Nasal cavity respiratory epithelium epithelial cell of viscerocranial mucosa (primary cell): ENCODE measurements around the gene GAS5. TPM values are rescaled to one million over a fixed set of nuclear protein-coding genes. Genes with fewer than 3 reads are reported as not detected.

Experiments used
- total RNA-seq: library from RNA; depleted of rRNA; stranded (reverse); fragments of >200 nt; gene quantifications from 2 replicates; pipeline ENCODE4 v1.2.3, GENCODE V29; 2014

Gene GAS5
- 576 and 1,864 TPM in 2 replicates for total RNA-seq

DNA sequence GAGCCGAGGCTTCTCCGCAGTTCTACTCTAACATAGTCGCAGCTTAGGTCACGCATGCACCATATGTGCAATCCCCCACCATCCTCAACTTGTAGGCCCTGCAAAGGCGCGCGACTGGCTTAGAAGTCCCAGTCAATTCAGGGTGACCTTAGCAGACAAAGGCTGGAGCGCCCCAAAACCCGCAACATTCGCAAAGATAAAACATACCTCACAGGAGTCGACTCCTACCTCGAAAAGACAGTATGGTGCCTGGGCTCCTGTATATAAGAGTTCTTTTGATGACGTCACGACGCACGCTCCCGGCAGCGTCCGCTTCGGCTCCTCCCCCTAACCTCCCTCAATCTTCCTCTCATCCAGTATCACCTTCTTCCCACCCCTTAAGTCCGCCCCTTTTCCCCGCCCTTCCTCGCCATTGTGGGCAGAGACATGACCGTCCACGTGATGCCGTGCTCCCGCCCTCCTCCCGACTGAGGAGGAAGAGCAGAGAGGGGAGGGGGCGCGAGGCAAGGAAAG is at the start of gene GAS5:
Gene GAS5 (minus strand): TSS at position 237 of the 513 bp plus-strand sequence.

DNA sequence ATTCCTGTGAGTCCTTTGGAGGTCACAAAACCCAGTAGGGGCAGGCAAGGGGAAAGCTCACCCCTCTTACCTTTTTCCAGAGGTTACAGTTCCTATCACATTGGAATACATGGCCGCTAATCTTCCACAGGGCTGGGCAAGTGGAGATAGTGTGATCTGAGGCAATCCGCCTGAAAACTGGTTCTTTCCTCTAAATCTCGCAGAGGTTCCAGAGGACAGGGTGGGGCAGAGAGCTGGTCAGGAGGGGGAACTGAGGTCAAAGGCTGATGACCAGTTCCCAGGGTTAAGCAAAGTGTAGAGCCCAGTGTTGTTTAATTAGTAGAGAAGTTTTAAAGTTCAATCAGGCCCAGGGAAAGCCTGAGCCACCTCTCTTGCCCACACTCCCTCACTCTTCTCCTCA is 49.4 kb upstream of the GAS5 start, which contains the start of gene SERPINC1:
Gene SERPINC1 (minus strand): TSS at position 179 of the 400 bp plus-strand sequence. CDS start 68 bp downstream, at position 111.

DNA sequence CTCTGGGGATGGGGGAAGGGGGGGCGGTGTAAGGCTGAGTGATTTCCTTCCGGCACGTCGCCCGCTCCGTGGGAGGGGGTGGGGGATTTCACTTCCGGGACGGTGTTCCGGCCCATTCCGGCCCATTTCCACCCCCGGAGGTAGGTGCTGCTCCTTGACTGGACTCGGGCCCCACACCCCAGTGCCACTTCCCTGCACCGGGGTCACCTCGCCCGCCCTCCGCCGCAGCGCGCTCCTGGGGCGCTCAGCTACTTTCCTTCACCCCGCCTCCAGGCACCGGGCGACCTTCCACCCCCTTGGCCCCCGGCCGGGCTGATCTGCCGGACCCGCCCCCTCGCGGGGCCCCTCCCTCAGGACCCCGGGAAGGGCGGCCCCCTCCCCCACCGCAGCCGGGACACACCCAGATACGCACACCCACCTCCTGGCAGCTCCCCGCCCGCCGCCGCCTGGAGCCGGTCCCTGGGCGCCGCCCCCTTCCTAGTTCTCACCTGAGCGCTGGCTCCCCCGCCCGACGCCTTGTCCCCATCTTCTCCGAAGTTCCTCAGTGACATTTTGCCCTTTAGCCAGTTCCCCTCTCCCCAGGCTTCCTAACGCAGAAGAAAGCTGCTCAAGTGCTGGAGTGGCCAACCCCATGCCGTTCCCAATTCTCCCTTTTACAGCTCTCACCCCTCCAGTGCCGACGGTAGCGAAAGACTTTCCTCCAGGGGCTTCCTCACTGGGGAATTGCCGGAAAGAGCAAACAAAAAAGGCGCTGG is 654 bp upstream of the GAS5 start, which contains the start of gene ZBTB37:
Gene ZBTB37 (plus strand): TSS at position 115 of the 755 bp plus-strand sequence. CDS start 1,846 bp downstream, outside the sequence.

DNA sequence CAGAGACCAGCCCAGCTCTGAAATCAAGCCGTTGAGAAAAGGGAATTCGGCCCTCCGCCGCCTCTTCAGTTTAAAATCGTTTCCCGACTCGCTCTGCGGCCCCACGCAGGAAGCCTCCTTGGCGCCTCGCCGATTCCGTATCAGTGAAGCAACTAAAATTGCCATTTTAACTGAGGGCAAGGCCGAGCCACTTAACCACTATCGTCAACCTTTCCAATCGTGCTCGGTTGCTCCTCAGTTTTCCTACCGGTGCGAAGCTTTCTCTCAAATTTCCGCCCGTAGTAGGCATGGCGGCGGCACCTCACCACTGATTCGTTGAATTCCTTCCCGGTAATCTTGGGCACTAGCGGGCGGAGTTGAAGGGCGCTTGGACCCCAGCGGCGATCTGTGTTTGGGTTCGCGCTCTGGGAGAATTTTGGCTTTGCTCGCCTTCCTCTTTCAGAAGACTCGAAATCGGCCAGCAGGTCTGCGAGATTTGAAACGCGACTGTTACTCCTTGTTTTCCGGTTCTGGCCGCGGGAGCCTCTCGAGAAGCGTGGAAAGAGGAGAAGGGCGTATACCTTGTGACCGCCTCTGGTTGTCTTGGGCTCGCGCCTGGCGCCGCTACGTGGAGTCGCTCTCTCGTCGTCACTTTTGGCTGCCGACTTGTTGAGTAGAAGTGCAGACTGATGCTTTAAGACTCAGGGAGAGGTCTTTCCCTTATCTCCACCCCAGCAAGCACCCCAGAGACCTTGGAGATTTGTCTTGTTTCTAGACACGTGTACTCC is 43.3 kb downstream of the GAS5 start, which contains the start of the genes CENPL and DARS2:
Gene CENPL (minus strand): TSS at position 569 of the 767 bp plus-strand sequence. CDS start 13,584 bp downstream, outside the sequence.
Gene DARS2 (plus strand): TSS at position 359 of the 767 bp plus-strand sequence. CDS start 557 bp downstream, outside the sequence.

Other genes with a start within 250 kb of the GAS5 start
- not detected in 2 replicates for gene TEX50, start 232.7 kb downstream of the GAS5 start, total RNA-seq
- 0.28 TPM in 1 of 2 replicates, not detected in the other for gene ANKRD45, start 198.1 kb downstream of the GAS5 start, total RNA-seq
- gene KLHL20, start 153.0 kb downstream of the GAS5 start, total RNA-seq, result 42.0 and 52.3 TPM in 2 replicates
- 21.9 and 24.0 TPM in 2 replicates for gene DARS2, start 43.3 kb downstream of the GAS5 start, total RNA-seq
- gene CENPL, start 43.1 kb downstream of the GAS5 start, total RNA-seq, result 5.6 and 6.5 TPM in 2 replicates
- 3.8 and 5.8 TPM in 2 replicates for gene ZBTB37, start 391 bp upstream of the GAS5 start, total RNA-seq
- 0.21 TPM in 1 of 2 replicates, not detected in the other for gene SERPINC1, start 49.3 kb upstream of the GAS5 start, total RNA-seq
- 10.9 and 27.7 TPM in 2 replicates for gene RC3H1, start 154.4 kb upstream of the GAS5 start, total RNA-seq